ENCODE results near the gene CYP2E1.
"Not testable (repeated sequence)": the region's sequence is repeated elsewhere in the genome, so short reads cannot be mapped to it uniquely, and the experiment has no call there.

The CYP2E1 gene

GRCh38 chr10:133569801-133570200 is 42.6 kb downstream of the CYP2E1 start:
- DNase-seq (ENCODE audit: low read depth in 1 of 2, low spot score in 1 of 2) = not testable (repeated sequence)

GRCh38 chr10:133572055-133572454 is 44.9 kb downstream of the CYP2E1 start:
- DNase-seq (ENCODE audit: low read depth in 1 of 2, low spot score in 1 of 2) = not testable (repeated sequence)

GRCh38 chr10:133573460-133573859 is 46.3 kb downstream of the CYP2E1 start:
- not testable (repeated sequence) for DNase-seq (ENCODE audit: low read depth in 1 of 2, low spot score in 1 of 2)

DNA sequence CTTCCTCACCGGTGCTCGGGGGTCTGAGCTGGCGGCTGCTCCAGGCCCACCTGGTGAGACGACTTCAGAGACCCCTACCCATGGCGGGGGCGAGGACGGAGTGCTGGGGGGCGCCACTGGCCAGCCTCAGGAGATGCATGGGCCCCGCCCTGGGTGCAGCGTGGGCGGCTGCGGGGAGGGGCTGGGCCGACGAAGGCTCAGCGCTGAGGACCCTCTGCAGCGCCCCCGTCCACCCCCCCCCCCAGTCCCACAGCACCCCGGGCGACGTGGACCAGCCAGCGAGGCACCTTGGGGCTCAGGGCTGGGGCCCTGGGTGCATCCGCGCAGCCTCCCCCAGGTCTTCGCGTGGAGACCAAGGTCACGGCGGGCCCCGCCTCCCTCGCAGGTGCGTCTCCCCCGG is 49.9 kb downstream of the CYP2E1 start:
- DNase-seq (ENCODE audit: low read depth in 1 of 2, low spot score in 1 of 2) = not testable (repeated sequence)
